ENCODE measurements around the gene DAZAP2.

DAZAP2 gene

GRCh38 chr12:51196547-51196946, 42.1 kb upstream of the DAZAP2 start:
- in situ Hi-C loops (cut with HindIII; ENCODE audit: low sequenced_read_pairs), result no loop called here
- no peak overlapping the region for H3K4me3 ChIP-seq (ENCODE audit: low read depth, low read length)
- no peak for TF ChIP-seq CTCF (IDR thresholded peaks at IDR 0.05; ENCODE audit: low read depth, low read length)
- no peak for DNase-seq (ENCODE audit: low read depth, low spot score)

- DNase-seq (ENCODE audit: low read depth, low spot score), result no peak
- no peak overlapping the region for H3K4me3 ChIP-seq (ENCODE audit: low read depth, low read length)
- in situ Hi-C loops (cut with HindIII; ENCODE audit: low sequenced_read_pairs), result no loop called here
- TF ChIP-seq CTCF (IDR thresholded peaks at IDR 0.05; ENCODE audit: low read depth, low read length), result no peak
These were observed 40.7 kb upstream of the DAZAP2 start for GRCh38 chr12:51197736-51198567.

GRCh38 chr12:51198568-51199365, 39.9 kb upstream of the DAZAP2 start:
- no peak overlapping the region for H3K4me3 ChIP-seq (ENCODE audit: low read depth, low read length)
- in situ Hi-C loops (cut with HindIII; ENCODE audit: low sequenced_read_pairs), result no loop called here
- no peak for TF ChIP-seq CTCF (IDR thresholded peaks at IDR 0.05; ENCODE audit: low read depth, low read length)
- DNase-seq (ENCODE audit: low read depth, low spot score), result no peak

- TF ChIP-seq CTCF (IDR thresholded peaks at IDR 0.05; ENCODE audit: low read depth, low read length), result no peak
- H3K4me3 ChIP-seq (ENCODE audit: low read depth, low read length), result no peak overlapping the region
- in situ Hi-C loops (cut with HindIII; ENCODE audit: low sequenced_read_pairs), result no loop called here
- DNase-seq (ENCODE audit: low read depth, low spot score), result no peak
These were observed 39.2 kb upstream of the DAZAP2 start for GRCh38 chr12:51199366-51199945.

- no peak for TF ChIP-seq CTCF (IDR thresholded peaks at IDR 0.05; ENCODE audit: low read depth, low read length)
- DNase-seq (ENCODE audit: low read depth, low spot score), result no peak
- in situ Hi-C loops (cut with HindIII; ENCODE audit: low sequenced_read_pairs), result no loop called here
- no peak overlapping the region for H3K4me3 ChIP-seq (ENCODE audit: low read depth, low read length)
These were observed 38.5 kb upstream of the DAZAP2 start for GRCh38 chr12:51200156-51200555.

- DNase-seq (ENCODE audit: low read depth, low spot score), result no peak
- no peak overlapping the region for H3K4me3 ChIP-seq (ENCODE audit: low read depth, low read length)
- TF ChIP-seq CTCF (IDR thresholded peaks at IDR 0.05; ENCODE audit: low read depth, low read length), result no peak
- in situ Hi-C loops (cut with HindIII; ENCODE audit: low sequenced_read_pairs), result no loop called here
These were observed 37.8 kb upstream of the DAZAP2 start for GRCh38 chr12:51200806-51201205.

All from astrocyte of the spinal cord (primary cell).